ENCODE results near the gene CCDC146. TPM values are rescaled to one million over a fixed set of nuclear protein-coding genes. Genes with fewer than 3 reads are reported as not detected.

The CCDC146 gene
- total and polyA plus RNA-seq, 4 donors, result 19.6 to 30.5 (median 24.3) TPM

DNA sequence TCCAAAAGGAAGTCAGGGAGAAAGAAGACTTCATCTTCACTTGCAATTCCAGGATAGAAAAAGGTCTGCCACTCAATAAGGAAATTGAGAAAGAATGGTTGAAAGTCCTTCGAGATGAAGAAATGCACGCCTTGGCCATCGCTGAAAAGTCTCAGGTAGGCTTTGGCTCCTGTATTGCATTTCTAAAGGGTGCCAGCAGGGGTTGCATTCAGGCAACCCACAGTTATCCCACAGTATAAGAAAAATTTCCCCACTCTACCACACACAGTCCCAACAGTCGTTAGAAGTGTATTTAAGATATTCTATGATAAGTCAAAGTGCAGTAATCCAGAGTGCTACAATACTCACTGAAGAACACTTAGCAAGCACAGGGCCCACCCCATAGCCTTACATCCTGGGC, 170.6 kb downstream of the CCDC146 start:
- DNase-seq (ENCODE audit: low read depth in 4 of 6, low spot score in 6 of 6), result no peak
- H3K36me3 ChIP-seq (ENCODE audit: control insufficient read depth, insufficient read depth, low read length), result peaks cover 2% of the 10 kb centered on the region
- 100% methylated on average over 2 of the region's 4 CpGs for WGBS (ENCODE audit: insufficient coverage)
- no peaks in the 10 kb centered on the region for H3K9me3 ChIP-seq (ENCODE audit: control insufficient read depth, insufficient read depth, low read length)
- no peaks in the 10 kb centered on the region for H3K4me1 ChIP-seq (ENCODE audit: control insufficient read depth, insufficient read depth, low read length)
- no peak overlapping the region for H3K4me3 ChIP-seq (ENCODE audit: low read depth, low read length)
- H3K27ac ChIP-seq (ENCODE audit: low read depth, low read length), result no peak overlapping the region
- H3K27me3 ChIP-seq (ENCODE audit: control insufficient read depth, insufficient read depth, low read length), result no peaks in the 10 kb centered on the region

DNA sequence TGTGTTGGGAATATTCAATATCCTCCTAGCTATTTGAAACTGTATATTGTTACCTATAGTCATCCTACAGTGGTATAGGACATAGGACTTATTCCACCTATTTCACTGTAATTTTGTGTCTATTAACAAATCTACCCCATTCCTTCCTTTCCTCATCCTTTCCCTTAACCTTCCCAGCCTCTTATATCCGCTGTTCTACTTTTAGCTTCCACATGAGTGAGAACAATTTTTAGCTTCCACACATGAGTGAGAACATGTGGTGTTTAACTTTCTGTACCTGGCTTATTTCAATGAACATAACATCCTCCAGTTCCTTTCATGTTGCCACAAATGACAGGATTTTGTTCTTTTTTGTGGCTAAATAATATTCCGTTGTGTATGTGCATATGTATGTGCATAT, 173.1 kb downstream of the CCDC146 start:
- no peak overlapping the region for H3K27ac ChIP-seq (ENCODE audit: low read depth, low read length)
- H3K9me3 ChIP-seq (ENCODE audit: control insufficient read depth, insufficient read depth, low read length), result no peaks in the 10 kb centered on the region
- DNase-seq (ENCODE audit: low read depth in 4 of 6, low spot score in 6 of 6), result no peak
- H3K36me3 ChIP-seq (ENCODE audit: control insufficient read depth, insufficient read depth, low read length), result peaks cover 2% of the 10 kb centered on the region
- H3K4me3 ChIP-seq (ENCODE audit: low read depth, low read length), result no peak overlapping the region
- H3K27me3 ChIP-seq (ENCODE audit: control insufficient read depth, insufficient read depth, low read length), result no peaks in the 10 kb centered on the region
- no CpG with 5 or more reads among the region's 2 CpGs for WGBS (ENCODE audit: insufficient coverage)
- no peaks in the 10 kb centered on the region for H3K4me1 ChIP-seq (ENCODE audit: control insufficient read depth, insufficient read depth, low read length)

DNA sequence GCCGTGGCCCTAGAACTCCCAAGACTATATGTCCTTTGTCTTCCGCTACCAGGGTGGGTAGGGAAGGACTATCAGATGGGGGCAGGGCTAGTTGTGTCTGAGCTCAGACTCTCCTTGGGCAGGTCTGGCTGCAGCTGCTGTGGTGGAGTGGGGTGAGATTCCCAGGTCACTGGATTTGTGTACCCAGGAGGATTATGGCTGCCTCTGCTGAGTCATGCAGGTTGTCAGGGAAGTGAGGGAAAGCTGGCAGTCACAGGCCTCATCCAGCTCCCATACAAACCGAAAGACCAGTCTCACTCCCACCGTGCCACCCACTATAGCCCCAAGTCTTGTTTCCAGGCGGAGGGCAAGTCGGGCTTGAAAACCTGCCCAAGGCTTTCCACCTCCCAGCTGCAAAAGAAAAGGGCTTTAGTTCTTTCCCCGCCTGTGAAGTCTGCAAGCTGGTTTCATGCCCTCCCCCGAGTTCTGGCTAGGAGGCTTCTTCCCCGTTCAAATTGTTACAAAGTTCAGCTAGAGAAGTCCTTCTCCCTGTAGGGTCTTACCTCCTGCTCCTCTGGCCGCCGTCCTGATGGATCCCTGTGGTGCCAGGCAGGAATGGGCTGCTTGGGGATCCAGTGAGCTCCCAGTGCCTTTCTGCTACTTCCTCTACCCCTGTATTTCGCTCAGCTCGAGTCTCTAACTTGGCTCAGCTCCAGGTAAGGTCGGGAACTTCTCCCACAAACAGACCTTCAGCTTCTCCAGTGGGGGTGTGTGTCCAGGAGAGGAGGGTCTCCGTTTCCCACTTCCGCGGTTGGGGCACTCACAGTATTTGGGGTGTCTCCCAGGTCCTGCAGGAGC, 184.0 kb downstream of the CCDC146 start:
- no peak for DNase-seq (ENCODE audit: low read depth in 4 of 6, low spot score in 6 of 6)
- WGBS (ENCODE audit: insufficient coverage), result 86% methylated on average over 14 of the region's 17 CpGs
- no peak overlapping the region for H3K4me3 ChIP-seq (ENCODE audit: low read depth, low read length)

DNA sequence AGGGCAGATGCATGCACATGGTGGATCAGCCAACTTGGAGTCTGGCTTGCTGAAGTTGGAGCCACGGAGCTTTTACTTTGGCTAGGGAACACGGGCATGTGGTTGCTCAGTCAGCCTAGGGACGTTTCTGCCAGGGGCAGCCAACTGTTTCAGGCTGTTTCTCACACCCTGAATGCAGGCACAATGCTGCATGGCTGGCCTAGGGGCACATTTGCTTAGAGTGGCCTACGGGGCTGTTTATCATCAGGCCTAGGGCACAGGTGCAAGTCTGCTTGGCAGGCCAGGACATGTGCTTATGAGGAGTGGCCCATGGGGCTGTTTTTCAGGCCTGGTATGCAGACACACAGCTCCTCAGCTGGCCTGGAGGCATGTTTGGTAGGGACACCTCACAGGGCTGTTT, 186.4 kb downstream of the CCDC146 start:
- Histone ChIP-seq H3K9me3 (ENCODE audit: control insufficient read depth, insufficient read depth, low read length) (no peaks in the 10 kb centered on the region), H3K27me3 (ENCODE audit: control insufficient read depth, insufficient read depth, low read length) (no peaks in the 10 kb centered on the region), H3K4me3 (ENCODE audit: low read depth, low read length) (no peak overlapping the region), H3K36me3 (ENCODE audit: control insufficient read depth, insufficient read depth, low read length) (peaks cover 8% of the 10 kb centered on the region), H3K4me1 (ENCODE audit: control insufficient read depth, insufficient read depth, low read length) (no peaks in the 10 kb centered on the region), H3K27ac (ENCODE audit: low read depth, low read length) (no peak overlapping the region)
- WGBS (ENCODE audit: insufficient coverage), result 64% methylated on average over 4 of the region's 4 CpGs
- peak in 2 of 6 donors; percentile 34 to 51 for DNase-seq (ENCODE audit: low read depth in 4 of 6, low spot score in 6 of 6)

More for the DNA sequence above, 184.0 kb downstream of the CCDC146 start:
- Histone ChIP-seq H3K27me3 (ENCODE audit: control insufficient read depth, insufficient read depth, low read length) (no peaks in the 10 kb centered on the region), H3K27ac (ENCODE audit: low read depth, low read length) (no peak overlapping the region), H3K4me1 (ENCODE audit: control insufficient read depth, insufficient read depth, low read length) (no peaks in the 10 kb centered on the region), H3K9me3 (ENCODE audit: control insufficient read depth, insufficient read depth, low read length) (no peaks in the 10 kb centered on the region), H3K36me3 (ENCODE audit: control insufficient read depth, insufficient read depth, low read length) (peaks cover 8% of the 10 kb centered on the region)

DNA sequence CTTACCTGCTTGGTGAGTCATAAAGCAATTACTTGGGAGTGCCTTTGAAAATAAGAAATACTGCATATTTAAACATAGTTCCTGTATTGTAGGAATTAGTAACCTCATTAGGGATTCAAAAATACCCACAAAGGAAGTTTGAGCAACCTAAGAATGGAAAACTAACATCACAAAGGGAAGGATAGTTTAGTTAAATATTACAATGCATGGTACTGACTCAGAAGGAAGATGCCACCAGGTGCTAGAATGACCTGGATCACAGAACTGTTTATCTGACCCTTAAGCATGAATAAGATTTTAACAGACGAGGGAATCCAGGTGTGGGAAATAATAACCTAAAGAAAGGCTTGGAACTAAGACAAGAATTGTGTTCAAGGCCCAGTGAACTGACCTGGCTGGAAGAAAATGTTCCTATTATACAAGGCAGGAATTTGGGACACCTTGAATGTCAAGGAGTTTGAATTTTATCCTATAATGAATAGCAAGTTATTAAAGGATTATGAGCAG, 187.4 kb downstream of the CCDC146 start:
- Histone ChIP-seq H3K27me3 (ENCODE audit: control insufficient read depth, insufficient read depth, low read length) (no peaks in the 10 kb centered on the region), H3K9me3 (ENCODE audit: control insufficient read depth, insufficient read depth, low read length) (no peaks in the 10 kb centered on the region)
- no CpG with 5 or more reads among the region's 1 CpG for WGBS (ENCODE audit: insufficient coverage)

DNA sequence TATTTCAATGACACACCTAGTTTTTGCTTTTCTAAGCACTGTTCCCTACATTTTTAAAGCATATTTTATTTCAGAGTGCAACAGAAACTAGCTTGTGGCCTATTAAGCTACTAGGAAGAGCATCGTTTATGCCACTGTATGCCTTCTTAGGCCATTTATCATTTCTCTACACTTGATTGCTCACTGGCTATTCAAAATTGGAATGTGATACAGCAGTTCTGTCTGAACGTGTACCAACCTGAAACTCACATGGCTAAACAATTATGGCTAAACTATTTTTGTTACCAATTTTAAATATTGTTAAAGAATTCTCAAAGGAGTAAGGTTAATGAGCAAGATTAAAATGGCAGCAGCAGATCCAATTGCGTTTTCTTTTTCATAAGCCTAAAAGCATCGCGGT, 188.6 kb downstream of the CCDC146 start:
- Histone ChIP-seq H3K27me3 (ENCODE audit: control insufficient read depth, insufficient read depth, low read length) (no peaks in the 10 kb centered on the region), H3K27ac (ENCODE audit: low read depth, low read length) (no peak overlapping the region), H3K9me3 (ENCODE audit: control insufficient read depth, insufficient read depth, low read length) (no peaks in the 10 kb centered on the region), H3K4me3 (ENCODE audit: low read depth, low read length) (no peak overlapping the region), H3K36me3 (ENCODE audit: control insufficient read depth, insufficient read depth, low read length) (peaks cover 8% of the 10 kb centered on the region), H3K4me1 (ENCODE audit: control insufficient read depth, insufficient read depth, low read length) (no peaks in the 10 kb centered on the region)
- DNase-seq (ENCODE audit: low read depth in 4 of 6, low spot score in 6 of 6), result no peak
- no CpG with 5 or more reads among the region's 5 CpGs for WGBS (ENCODE audit: insufficient coverage)

More for the DNA sequence above, 187.4 kb downstream of the CCDC146 start:
- no peaks in the 10 kb centered on the region for H3K4me1 ChIP-seq (ENCODE audit: control insufficient read depth, insufficient read depth, low read length)
- peaks cover 8% of the 10 kb centered on the region for H3K36me3 ChIP-seq (ENCODE audit: control insufficient read depth, insufficient read depth, low read length)
- H3K4me3 ChIP-seq (ENCODE audit: low read depth, low read length), result no peak overlapping the region
- no peak overlapping the region for H3K27ac ChIP-seq (ENCODE audit: low read depth, low read length)
- DNase-seq (ENCODE audit: low read depth in 4 of 6, low spot score in 6 of 6), result no peak

DNA sequence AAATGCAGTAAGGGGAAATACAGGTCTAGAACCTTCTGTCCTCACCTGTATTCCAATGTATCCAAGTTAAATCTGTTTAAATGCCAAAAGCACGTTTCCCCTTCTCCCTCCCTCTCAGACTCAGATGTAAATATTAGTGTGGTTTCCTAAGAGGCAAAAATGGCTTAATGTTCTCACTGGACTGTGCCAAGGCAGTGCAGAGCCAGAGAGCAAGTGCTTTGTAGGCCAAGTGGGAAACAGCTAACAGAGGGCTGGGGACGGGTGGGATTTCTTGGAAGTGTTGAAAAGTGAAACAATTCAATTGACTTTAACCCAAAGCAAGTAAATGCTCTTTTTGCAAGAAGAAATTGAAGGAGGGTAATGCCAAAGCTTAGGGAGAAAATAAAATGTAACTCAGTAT, 190.7 kb downstream of the CCDC146 start:
- peak in 1 of 6 donors; percentile 51 for DNase-seq (ENCODE audit: low read depth in 4 of 6, low spot score in 6 of 6)
- no peaks in the 10 kb centered on the region for H3K27me3 ChIP-seq (ENCODE audit: control insufficient read depth, insufficient read depth, low read length)
- WGBS (ENCODE audit: insufficient coverage), result no CpG with 5 or more reads among the region's 2 CpGs
- peaks cover 8% of the 10 kb centered on the region for H3K36me3 ChIP-seq (ENCODE audit: control insufficient read depth, insufficient read depth, low read length)
- no peaks in the 10 kb centered on the region for H3K4me1 ChIP-seq (ENCODE audit: control insufficient read depth, insufficient read depth, low read length)
- H3K9me3 ChIP-seq (ENCODE audit: control insufficient read depth, insufficient read depth, low read length), result no peaks in the 10 kb centered on the region
- no peak overlapping the region for H3K4me3 ChIP-seq (ENCODE audit: low read depth, low read length)
- peak overlapping the region; percentile 48 for H3K27ac ChIP-seq (ENCODE audit: low read depth, low read length)

DNA sequence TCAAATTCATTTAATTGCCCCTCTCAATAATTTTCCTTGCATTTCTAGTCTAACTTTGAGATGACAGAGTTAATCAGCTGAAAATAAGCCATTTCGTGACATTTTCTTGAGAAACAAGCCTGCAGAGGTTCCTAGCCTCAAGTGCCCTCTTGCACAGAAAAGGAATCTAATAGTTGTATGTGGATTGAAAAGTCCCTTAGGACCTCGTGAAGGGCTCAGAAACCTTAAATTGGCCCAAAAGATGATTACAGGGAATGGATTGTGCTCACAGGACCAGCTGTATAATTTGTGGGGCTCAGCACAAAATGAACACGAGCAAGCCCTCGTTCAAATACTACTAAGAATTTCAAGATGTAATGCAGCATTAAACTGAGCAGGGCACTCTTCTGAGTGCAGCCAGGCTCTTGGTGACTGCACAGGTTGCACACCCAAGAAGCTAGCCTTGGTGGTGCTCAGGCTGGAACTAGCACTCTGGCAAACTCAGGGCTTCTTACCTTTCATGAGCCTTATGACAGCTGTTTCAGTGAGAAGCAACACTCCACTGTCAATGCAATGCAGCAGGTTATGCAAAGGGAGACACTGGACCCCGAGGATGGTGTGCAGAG, 191.6 kb downstream of the CCDC146 start:
- Histone ChIP-seq H3K4me3 (ENCODE audit: low read depth, low read length) (no peak overlapping the region), H3K4me1 (ENCODE audit: control insufficient read depth, insufficient read depth, low read length) (no peaks in the 10 kb centered on the region), H3K9me3 (ENCODE audit: control insufficient read depth, insufficient read depth, low read length) (no peaks in the 10 kb centered on the region), H3K27ac (ENCODE audit: low read depth, low read length) (no peak overlapping the region), H3K36me3 (ENCODE audit: control insufficient read depth, insufficient read depth, low read length) (peaks cover 4% of the 10 kb centered on the region), H3K27me3 (ENCODE audit: control insufficient read depth, insufficient read depth, low read length) (no peaks in the 10 kb centered on the region)
- no peak for DNase-seq (ENCODE audit: low read depth in 4 of 6, low spot score in 6 of 6)
- WGBS (ENCODE audit: insufficient coverage), result 82% methylated on average over 5 of the region's 5 CpGs

DNA sequence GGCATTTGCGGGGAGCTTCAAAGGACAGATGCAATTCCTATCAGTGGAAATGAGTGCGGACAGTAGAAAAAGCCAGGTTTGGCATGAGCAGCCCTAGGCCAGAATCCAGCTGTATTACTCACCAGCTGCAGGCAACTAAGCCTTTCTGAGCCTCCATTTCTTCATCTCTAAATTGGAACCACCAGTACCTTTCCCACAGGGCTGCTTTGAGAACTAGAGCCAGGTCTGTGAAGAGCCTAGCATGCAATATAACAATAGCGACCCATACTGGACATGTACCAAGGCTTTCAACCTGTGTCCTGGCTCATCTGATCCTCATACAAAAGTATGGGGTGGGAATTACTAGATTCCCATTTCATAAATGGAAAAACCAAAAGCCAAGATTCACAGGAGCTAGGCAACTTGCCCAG, 192.8 kb downstream of the CCDC146 start:
- WGBS (ENCODE audit: insufficient coverage), result 100% methylated on average over 2 of the region's 3 CpGs
- no peaks in the 10 kb centered on the region for H3K27me3 ChIP-seq (ENCODE audit: control insufficient read depth, insufficient read depth, low read length)

More for the DNA sequence above, 192.8 kb downstream of the CCDC146 start:
- Histone ChIP-seq H3K4me1 (ENCODE audit: control insufficient read depth, insufficient read depth, low read length) (no peaks in the 10 kb centered on the region), H3K27ac (ENCODE audit: low read depth, low read length) (no peak overlapping the region), H3K4me3 (ENCODE audit: low read depth, low read length) (no peak overlapping the region), H3K36me3 (ENCODE audit: control insufficient read depth, insufficient read depth, low read length) (no peaks in the 10 kb centered on the region), H3K9me3 (ENCODE audit: control insufficient read depth, insufficient read depth, low read length) (no peaks in the 10 kb centered on the region)
- DNase-seq (ENCODE audit: low read depth in 4 of 6, low spot score in 6 of 6), result peak in 2 of 6 donors; percentile 40 to 53
